Measurements from ENCODE around the gene TMEM178B. TPM values are rescaled to one million over a fixed set of nuclear protein-coding genes. Genes with fewer than 3 reads are reported as not detected.

The TMEM178B gene
- polyA plus RNA-seq, 1 donor from 2014 or later, result 40.7 TPM

DNA sequence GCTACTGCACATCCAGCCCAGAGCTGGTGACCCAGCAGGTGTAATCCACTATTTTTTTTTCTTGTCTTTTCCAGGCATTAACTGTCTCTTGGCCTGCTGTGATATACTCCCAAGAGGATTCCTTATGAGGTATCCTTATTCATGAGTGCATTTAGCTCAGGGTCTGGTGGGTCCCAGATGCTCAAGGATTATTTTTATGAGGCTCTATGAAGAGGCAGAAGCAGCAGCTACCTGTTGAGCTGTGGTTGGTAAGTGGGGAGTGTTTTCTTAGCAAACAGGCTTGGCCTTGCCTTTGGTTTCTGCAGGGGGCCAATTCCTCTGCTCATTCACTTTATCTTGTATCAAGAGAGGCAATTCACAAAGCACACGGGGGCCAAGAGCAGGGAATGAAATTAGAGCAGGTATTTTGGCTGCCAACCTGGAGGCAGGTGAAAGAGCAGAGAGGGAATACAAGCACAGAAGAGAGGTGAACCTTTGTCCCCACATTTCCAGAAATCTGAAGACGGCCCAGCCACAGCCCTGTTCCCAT, 221.6 kb downstream of the TMEM178B start:
- Histone ChIP-seq H3F3A (ENCODE audit: insufficient read depth, low read length, poor library complexity, severe bottlenecking) (no peaks in the 10 kb centered on the region), H3K9ac (ENCODE audit: low read length) (no peak overlapping the region), H2AFZ (ENCODE audit: low read depth, low read length) (no peak overlapping the region), H4K20me1 (ENCODE audit: insufficient read depth) (no peaks in the 10 kb centered on the region), H3K27ac (ENCODE audit: low read length) (no peak overlapping the region), H3K4me3 (ENCODE audit: low read length) (no peak overlapping the region), H3K36me3 (ENCODE audit: insufficient read depth, low read length) (no peaks in the 10 kb centered on the region), H3K9me2 (ENCODE audit: insufficient read depth, low read length) (no peaks in the 10 kb centered on the region), H3K4me2 (ENCODE audit: low read length) (no peak overlapping the region), H3K79me2 (replicated peaks; ENCODE audit: insufficient read depth, low read length) (peaks cover 12% of the 10 kb centered on the region), H3K27me3 (ENCODE audit: insufficient read depth, low read depth, low read length) (no peaks in the 10 kb centered on the region), H3K9me3 (ENCODE audit: low read length) (no peaks in the 10 kb centered on the region)
- TF ChIP-seq RAD21 (conservative IDR thresholded peaks at IDR 0.05) (no peak), EZH2 (IDR thresholded peaks at IDR 0.05; ENCODE audit: borderline replicate concordance, insufficient read depth, low read length, poor library complexity, severe bottlenecking) (no peak), SMC3 (conservative IDR thresholded peaks at IDR 0.05; ENCODE audit: poor library complexity) (no peak), TAF1 (IDR thresholded peaks at IDR 0.05; ENCODE audit: low read depth) (no peak), POLR2AphosphoS5 (IDR thresholded peaks at IDR 0.05) (no peak), EP300 (conservative IDR thresholded peaks at IDR 0.05; ENCODE audit: poor library complexity, severe bottlenecking) (no peak), MXI1 (conservative IDR thresholded peaks at IDR 0.05; ENCODE audit: poor library complexity, severe bottlenecking) (no peak)
- TF ChIP-seq, protein P1, sequence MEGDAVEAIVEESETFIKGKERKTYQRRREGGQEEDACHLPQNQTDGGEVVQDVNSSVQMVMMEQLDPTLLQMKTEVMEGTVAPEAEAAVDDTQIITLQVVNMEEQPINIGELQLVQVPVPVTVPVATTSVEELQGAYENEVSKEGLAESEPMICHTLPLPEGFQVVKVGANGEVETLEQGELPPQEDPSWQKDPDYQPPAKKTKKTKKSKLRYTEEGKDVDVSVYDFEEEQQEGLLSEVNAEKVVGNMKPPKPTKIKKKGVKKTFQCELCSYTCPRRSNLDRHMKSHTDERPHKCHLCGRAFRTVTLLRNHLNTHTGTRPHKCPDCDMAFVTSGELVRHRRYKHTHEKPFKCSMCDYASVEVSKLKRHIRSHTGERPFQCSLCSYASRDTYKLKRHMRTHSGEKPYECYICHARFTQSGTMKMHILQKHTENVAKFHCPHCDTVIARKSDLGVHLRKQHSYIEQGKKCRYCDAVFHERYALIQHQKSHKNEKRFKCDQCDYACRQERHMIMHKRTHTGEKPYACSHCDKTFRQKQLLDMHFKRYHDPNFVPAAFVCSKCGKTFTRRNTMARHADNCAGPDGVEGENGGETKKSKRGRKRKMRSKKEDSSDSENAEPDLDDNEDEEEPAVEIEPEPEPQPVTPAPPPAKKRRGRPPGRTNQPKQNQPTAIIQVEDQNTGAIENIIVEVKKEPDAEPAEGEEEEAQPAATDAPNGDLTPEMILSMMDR (IDR thresholded peaks at IDR 0.05; ENCODE audit: poor library complexity, severe bottlenecking), result no peak
- TF ChIP-seq, protein P2, sequence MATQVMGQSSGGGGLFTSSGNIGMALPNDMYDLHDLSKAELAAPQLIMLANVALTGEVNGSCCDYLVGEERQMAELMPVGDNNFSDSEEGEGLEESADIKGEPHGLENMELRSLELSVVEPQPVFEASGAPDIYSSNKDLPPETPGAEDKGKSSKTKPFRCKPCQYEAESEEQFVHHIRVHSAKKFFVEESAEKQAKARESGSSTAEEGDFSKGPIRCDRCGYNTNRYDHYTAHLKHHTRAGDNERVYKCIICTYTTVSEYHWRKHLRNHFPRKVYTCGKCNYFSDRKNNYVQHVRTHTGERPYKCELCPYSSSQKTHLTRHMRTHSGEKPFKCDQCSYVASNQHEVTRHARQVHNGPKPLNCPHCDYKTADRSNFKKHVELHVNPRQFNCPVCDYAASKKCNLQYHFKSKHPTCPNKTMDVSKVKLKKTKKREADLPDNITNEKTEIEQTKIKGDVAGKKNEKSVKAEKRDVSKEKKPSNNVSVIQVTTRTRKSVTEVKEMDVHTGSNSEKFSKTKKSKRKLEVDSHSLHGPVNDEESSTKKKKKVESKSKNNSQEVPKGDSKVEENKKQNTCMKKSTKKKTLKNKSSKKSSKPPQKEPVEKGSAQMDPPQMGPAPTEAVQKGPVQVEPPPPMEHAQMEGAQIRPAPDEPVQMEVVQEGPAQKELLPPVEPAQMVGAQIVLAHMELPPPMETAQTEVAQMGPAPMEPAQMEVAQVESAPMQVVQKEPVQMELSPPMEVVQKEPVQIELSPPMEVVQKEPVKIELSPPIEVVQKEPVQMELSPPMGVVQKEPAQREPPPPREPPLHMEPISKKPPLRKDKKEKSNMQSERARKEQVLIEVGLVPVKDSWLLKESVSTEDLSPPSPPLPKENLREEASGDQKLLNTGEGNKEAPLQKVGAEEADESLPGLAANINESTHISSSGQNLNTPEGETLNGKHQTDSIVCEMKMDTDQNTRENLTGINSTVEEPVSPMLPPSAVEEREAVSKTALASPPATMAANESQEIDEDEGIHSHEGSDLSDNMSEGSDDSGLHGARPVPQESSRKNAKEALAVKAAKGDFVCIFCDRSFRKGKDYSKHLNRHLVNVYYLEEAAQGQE (IDR thresholded peaks at IDR 0.05; ENCODE audit: borderline replicate concordance), result no peak

DNA sequence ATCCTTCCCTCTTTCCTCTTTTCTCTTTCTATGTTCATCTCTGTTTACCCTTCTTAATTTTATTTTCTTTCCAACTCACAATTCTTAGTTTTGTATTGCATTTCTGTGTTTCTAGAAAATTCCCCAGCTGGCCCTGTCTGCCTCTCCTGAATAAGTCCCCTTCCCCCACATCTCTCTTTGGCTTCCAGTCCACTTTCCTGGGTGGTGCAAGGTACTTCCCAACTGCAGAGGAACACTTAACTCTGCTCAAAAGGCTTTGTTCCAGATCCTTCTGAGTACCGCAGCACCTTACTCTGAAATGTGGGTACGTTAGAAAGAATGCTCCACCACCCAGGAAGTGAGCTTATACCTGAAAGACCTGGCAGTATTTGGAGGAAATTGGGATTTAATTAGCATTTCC, 227.0 kb downstream of the TMEM178B start:
- no peak for TF ChIP-seq RAD21 (conservative IDR thresholded peaks at IDR 0.05)
- no peak for TF ChIP-seq POLR2AphosphoS5 (IDR thresholded peaks at IDR 0.05)
- TF ChIP-seq, protein P1 (IDR thresholded peaks at IDR 0.05; ENCODE audit: poor library complexity, severe bottlenecking), result no peak
- TF ChIP-seq TAF1 (IDR thresholded peaks at IDR 0.05; ENCODE audit: low read depth), result no peak
- H3K9me2 ChIP-seq (ENCODE audit: insufficient read depth, low read length), result no peaks in the 10 kb centered on the region

More for the DNA sequence above, 227.0 kb downstream of the TMEM178B start:
- Histone ChIP-seq H3K27me3 (ENCODE audit: insufficient read depth, low read depth, low read length) (no peaks in the 10 kb centered on the region), H3K9me3 (ENCODE audit: low read length) (no peaks in the 10 kb centered on the region), H3K79me2 (replicated peaks; ENCODE audit: insufficient read depth, low read length) (peaks cover 7% of the 10 kb centered on the region), H3K27ac (ENCODE audit: low read length) (no peak overlapping the region), H3F3A (ENCODE audit: insufficient read depth, low read length, poor library complexity, severe bottlenecking) (no peaks in the 10 kb centered on the region), H3K36me3 (ENCODE audit: insufficient read depth, low read length) (no peaks in the 10 kb centered on the region), H3K4me3 (ENCODE audit: low read length) (no peak overlapping the region), H3K4me2 (ENCODE audit: low read length) (no peak overlapping the region), H3K9ac (ENCODE audit: low read length) (no peak overlapping the region), H2AFZ (ENCODE audit: low read depth, low read length) (no peak overlapping the region), H4K20me1 (ENCODE audit: insufficient read depth) (no peaks in the 10 kb centered on the region)

Measured in neural cell (in vitro differentiated cells).